ENCODE data around the gene GFRA4. TPM values are rescaled to one million over a fixed set of nuclear protein-coding genes. Genes with fewer than 3 reads are reported as not detected.

GFRA4 gene
- total RNA-seq (2021; ENCODE audit: unreplicated experiment) (not detected), Bru-seq, nascent RNA (not detected), BruChase-seq, experiment 1, labeled RNA remaining after a 6-hour chase (not detected), BruChase-seq, experiment 2, labeled RNA remaining after a 2-hour chase (not detected)
- polyA plus RNA-seq (2012) = not detected in 2 replicates
- long read RNA-seq = 0 reads

GRCh38 chr20:3663031-3663701 is at the start of gene GFRA4:
Gene GFRA4, minus strand, starts transcription at chr20:3663399. Its CDS starts 0 bp downstream, at chr20:3663399.
- no peak for ATAC-seq

More at GRCh38 chr20:3663031-3663701, at the start of gene GFRA4:
- Histone ChIP-seq H2AFZ (ENCODE audit: low read depth, low read length, poor library complexity, severe bottlenecking) (no peak within 1 kb of the TSS), H3K4me3 (replicated peaks in 1 of 2; ENCODE audit: low read depth in 1 of 2, low read length in 2 of 2) (no peak within 1 kb of the TSS), H3K9ac (ENCODE audit: low read length) (no peak within 1 kb of the TSS), H3K4me1 (ENCODE audit: control insufficient read depth in 1 of 2, insufficient read depth in 2 of 2, low read length in 2 of 2) (no peaks in the 10 kb centered on the region), H3K27ac (ENCODE audit: low read depth, low read length) (no peak within 1 kb of the TSS), H3K27me3 (ENCODE audit: insufficient read depth, low read length) (no peaks in the 10 kb centered on the region), H4K20me1 (ENCODE audit: insufficient read depth) (no peaks in the 10 kb centered on the region), H3K9me2 (ENCODE audit: insufficient read depth) (no peaks in the 10 kb centered on the region), H3K9me3 (ENCODE audit: control insufficient read depth in 1 of 2, insufficient read depth in 1 of 2, low read depth in 1 of 2, low read length in 2 of 2) (no peaks in the 10 kb centered on the region; a peak in 1 of 4 replicates), H3K36me3 (ENCODE audit: control insufficient read depth in 1 of 2, insufficient read depth in 2 of 2, low read length in 2 of 2) (no peaks in the 10 kb centered on the region), H3K79me2 (ENCODE audit: insufficient read depth, low read length) (no peaks in the 10 kb centered on the region), H3K4me2 (ENCODE audit: low read length) (no peak within 1 kb of the TSS)
- BruUV-seq (replicated peaks) = no TSS peak
- DNase-seq (ENCODE audit: low read depth, low spot score) = no peak
- TF ChIP-seq EZH2phosphoT487 (IDR thresholded peaks at IDR 0.05; ENCODE audit: borderline replicate concordance) (no peak), RAD21 (IDR thresholded peaks at IDR 0.05; ENCODE audit: low read depth) (no peak), TCF7L2 (IDR thresholded peaks at IDR 0.05; ENCODE audit: borderline replicate concordance, extremely low read depth, insufficient read depth, insufficient read length) (no peak), ZFX (IDR thresholded peaks at IDR 0.05) (no peak), JUND (IDR thresholded peaks at IDR 0.05) (no peak), POLR2A (IDR thresholded peaks at IDR 0.05; ENCODE audit: borderline replicate concordance, extremely low read depth, insufficient read depth, insufficient read length) (no peak), POLR2AphosphoS5 (IDR thresholded peaks at IDR 0.05; ENCODE audit: low read depth, low read length) (no peak), CEBPB (IDR thresholded peaks at IDR 0.05; ENCODE audit: low read depth) (no peak), EGR1 (IDR thresholded peaks at IDR 0.05; ENCODE audit: low read depth) (no peak), YY1 (IDR thresholded peaks at IDR 0.05; ENCODE audit: extremely low read depth, insufficient replicate concordance, low read depth, low read length) (no peak), ELF1 (IDR thresholded peaks at IDR 0.05; ENCODE audit: borderline replicate concordance, low read depth) (no peak), CBX3 (IDR thresholded peaks at IDR 0.05; ENCODE audit: low read depth) (no peak)
- TF ChIP-seq, protein P1, sequence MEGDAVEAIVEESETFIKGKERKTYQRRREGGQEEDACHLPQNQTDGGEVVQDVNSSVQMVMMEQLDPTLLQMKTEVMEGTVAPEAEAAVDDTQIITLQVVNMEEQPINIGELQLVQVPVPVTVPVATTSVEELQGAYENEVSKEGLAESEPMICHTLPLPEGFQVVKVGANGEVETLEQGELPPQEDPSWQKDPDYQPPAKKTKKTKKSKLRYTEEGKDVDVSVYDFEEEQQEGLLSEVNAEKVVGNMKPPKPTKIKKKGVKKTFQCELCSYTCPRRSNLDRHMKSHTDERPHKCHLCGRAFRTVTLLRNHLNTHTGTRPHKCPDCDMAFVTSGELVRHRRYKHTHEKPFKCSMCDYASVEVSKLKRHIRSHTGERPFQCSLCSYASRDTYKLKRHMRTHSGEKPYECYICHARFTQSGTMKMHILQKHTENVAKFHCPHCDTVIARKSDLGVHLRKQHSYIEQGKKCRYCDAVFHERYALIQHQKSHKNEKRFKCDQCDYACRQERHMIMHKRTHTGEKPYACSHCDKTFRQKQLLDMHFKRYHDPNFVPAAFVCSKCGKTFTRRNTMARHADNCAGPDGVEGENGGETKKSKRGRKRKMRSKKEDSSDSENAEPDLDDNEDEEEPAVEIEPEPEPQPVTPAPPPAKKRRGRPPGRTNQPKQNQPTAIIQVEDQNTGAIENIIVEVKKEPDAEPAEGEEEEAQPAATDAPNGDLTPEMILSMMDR (IDR thresholded peaks at IDR 0.05 in 2 of 3, conservative IDR thresholded peaks at IDR 0.05 in 1 of 3; ENCODE audit: borderline replicate concordance in 1 of 3, insufficient read depth in 1 of 3, low read depth in 2 of 3, low read length in 2 of 3) = no peak
- TF ChIP-seq, protein P2, sequence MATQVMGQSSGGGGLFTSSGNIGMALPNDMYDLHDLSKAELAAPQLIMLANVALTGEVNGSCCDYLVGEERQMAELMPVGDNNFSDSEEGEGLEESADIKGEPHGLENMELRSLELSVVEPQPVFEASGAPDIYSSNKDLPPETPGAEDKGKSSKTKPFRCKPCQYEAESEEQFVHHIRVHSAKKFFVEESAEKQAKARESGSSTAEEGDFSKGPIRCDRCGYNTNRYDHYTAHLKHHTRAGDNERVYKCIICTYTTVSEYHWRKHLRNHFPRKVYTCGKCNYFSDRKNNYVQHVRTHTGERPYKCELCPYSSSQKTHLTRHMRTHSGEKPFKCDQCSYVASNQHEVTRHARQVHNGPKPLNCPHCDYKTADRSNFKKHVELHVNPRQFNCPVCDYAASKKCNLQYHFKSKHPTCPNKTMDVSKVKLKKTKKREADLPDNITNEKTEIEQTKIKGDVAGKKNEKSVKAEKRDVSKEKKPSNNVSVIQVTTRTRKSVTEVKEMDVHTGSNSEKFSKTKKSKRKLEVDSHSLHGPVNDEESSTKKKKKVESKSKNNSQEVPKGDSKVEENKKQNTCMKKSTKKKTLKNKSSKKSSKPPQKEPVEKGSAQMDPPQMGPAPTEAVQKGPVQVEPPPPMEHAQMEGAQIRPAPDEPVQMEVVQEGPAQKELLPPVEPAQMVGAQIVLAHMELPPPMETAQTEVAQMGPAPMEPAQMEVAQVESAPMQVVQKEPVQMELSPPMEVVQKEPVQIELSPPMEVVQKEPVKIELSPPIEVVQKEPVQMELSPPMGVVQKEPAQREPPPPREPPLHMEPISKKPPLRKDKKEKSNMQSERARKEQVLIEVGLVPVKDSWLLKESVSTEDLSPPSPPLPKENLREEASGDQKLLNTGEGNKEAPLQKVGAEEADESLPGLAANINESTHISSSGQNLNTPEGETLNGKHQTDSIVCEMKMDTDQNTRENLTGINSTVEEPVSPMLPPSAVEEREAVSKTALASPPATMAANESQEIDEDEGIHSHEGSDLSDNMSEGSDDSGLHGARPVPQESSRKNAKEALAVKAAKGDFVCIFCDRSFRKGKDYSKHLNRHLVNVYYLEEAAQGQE (IDR thresholded peaks at IDR 0.05; ENCODE audit: low read depth) = no peak
- ChIA-PET RAD21 (ENCODE audit: low non-redundant PET in 1 of 2, low total read pairs in 2 of 2, uncharacterized antibody in 2 of 2, unreplicated experiment in 2 of 2) (no interaction called here), POLR2A (no interaction called here), CTCF (no interaction called here)
- intact Hi-C loops (cut with micrococcal nuclease) = no loop called here
